Activated CD4-positive, alpha-beta T cell treated with anti-CD3 and anti-CD28 coated beads, Interleukin-2, Interleukin-6, amounts not matched to agents 100 ng/mL and 50 ng/mL, durations not matched to agents 16 hours and 8 hours (primary cell): ENCODE measurements around the gene FMN2.
"Not testable (repeated sequence)": the region's sequence is repeated elsewhere in the genome, so short reads cannot be mapped to it uniquely, and the experiment has no call there.

ENCODE experiments used
- DNase-seq: peaks from one replicate; pipeline ENCODE4 v3.0.0-alpha.2; 2020

The FMN2 gene

GRCh38 chr1:240322943-240323342 lies 231.3 kb downstream of the FMN2 start:
- DNase-seq = no peak

DNA sequence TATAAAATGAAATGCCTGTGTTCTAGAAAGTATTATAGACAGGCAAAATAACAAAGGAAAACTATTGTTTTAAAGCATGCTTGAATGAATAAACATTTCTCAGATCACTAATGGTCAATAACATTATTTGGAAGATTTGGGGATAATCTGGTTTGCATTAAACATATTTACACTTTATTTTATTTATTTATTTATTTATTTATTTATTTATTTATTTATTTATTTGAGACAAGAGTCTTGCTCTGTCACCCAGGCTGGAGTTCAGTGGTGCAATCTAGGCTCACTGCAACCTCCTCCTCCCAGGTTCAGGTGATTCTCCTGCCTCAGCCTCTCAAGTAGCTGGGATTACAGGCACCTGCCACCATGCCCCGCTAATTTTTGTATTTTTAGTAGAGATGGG lies 236.7 kb downstream of the FMN2 start:
- not testable (repeated sequence) for DNase-seq

DNA sequence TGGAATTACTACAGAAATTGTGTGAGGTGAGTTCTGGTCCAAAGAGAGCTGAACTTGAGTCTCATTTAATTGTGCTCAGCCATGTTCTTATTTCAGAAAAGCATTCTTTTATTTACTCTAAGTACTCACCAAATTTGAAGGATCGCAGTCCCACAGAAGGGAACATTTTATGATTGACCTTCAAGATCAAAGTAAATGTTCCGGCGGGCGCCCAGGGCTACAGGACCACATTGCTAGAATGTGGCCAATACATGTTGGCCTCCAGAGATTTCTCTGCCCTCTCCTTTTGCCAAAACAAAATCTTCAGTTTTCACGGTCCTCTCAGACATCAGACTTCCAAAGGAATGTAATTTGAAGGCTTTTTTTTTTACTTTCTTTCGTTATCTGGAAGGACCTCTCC lies 237.8 kb downstream of the FMN2 start:
- no peak for DNase-seq

- no peak for DNase-seq
Measured at GRCh38 chr1:240332672-240333071, 241.0 kb downstream of the FMN2 start.

DNA sequence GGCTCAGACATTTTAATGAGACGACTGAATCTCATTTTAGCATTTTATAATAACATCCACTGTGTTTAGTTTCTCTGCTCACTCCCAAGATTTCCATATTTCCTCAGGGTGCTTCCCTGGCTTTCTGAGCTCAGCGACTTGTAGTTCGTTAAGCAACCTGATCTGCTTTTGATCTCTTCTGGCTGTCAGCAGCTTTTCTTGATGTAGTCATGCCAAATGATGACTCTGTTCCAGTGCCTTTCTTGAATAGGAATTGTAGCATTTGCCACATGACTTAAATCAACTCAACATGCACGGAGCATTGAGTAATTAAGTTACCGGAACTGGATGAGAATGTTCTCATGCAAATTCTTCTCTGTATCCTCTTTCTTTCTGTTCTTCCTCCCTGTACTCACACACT lies 246.1 kb downstream of the FMN2 start:
- no peak for DNase-seq

GRCh38 chr1:240338837-240339236 lies 247.2 kb downstream of the FMN2 start:
- no peak for DNase-seq

DNA sequence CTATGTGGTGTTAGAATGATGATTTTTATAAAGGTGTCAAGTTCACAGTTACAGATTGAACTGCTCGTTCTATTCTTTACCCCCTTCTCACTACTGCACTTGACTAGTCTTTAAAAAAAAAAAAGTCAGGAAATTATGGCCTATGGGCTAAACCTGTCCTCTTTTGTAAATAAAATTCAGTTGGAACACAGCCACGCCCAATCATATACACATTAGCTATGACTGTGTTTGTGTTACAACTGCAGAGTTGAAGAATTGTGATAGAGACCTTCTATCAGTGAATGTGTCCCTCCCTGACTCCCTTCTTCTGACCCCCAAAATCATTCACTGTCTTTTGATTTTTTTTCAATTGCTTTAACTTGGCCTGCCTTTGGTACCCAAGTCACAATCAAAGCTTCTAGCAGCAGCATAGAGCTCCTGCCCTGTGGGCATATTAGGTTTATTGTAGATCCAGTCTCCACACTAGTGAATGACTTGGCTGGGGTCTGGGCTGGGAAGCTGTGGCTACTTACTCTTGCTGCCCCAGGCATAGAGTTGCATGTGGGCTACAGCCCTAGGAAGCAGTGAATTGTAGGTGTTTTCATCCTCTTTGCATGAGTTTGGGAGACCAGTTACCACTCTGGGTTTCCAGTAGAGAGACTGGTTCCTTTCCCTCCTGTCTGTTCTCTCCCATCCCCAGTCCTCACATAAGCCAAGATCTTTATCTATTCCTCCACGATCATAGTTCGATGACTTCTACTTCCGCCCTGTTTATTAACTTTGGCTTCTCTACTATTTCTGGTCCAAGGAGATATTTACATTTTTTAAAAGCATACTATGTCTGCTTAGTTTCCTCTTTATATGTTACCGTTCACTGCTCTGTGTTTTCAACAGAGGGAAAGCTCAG lies 249.9 kb downstream of the FMN2 start:
- DNase-seq = no peak

DNA sequence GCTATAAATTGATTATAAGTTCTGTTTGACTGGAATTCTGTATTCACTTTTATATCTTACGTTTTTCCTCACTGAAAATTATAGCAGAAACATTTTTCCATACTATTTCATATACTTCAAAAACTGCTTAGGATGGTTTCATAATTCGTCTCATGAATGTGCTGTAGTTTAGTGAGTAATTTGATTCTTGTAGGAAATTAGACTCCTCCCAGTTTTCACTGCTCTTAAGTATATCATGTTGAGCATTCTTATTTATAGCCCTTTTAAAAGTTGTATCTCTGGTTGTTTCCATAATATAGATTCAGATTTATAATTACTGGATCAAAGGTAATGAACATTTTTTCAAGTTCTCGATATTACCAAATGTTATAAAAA lies 250.6 kb downstream of the FMN2 start:
- no peak for DNase-seq

GRCh38 chr1:240343045-240343444 lies 251.4 kb downstream of the FMN2 start:
- DNase-seq = no peak

DNA sequence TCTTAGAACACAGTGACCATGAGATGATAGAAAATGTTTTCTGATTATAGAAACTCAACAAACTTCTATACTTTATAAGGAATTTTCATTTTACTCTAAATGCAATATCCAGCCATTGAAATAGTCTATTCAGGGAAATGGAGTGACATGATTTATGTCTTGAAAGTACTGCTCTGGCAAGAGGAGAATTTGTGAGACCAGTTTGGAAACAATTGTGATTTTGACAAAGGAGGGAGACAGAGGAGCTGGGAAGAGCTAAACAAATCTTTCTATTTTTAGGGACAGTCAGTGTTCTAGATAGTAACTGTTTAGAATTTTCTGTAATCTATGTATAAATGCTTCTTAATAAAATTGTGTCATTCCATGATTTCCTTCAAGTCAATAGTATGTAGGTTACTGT lies 252.3 kb downstream of the FMN2 start:
- DNase-seq = no peak

- no peak for DNase-seq
Measured at GRCh38 chr1:240344918-240345317, 253.2 kb downstream of the FMN2 start.

GRCh38 chr1:240349695-240350094 lies 258.0 kb downstream of the FMN2 start:
- no peak for DNase-seq

- DNase-seq = no peak
Measured at GRCh38 chr1:240350910-240351331, 259.2 kb downstream of the FMN2 start.

GRCh38 chr1:240351690-240352089 lies 260.0 kb downstream of the FMN2 start:
- DNase-seq = no peak

- DNase-seq = no peak
Measured at GRCh38 chr1:240352769-240353168, 261.1 kb downstream of the FMN2 start.

DNA sequence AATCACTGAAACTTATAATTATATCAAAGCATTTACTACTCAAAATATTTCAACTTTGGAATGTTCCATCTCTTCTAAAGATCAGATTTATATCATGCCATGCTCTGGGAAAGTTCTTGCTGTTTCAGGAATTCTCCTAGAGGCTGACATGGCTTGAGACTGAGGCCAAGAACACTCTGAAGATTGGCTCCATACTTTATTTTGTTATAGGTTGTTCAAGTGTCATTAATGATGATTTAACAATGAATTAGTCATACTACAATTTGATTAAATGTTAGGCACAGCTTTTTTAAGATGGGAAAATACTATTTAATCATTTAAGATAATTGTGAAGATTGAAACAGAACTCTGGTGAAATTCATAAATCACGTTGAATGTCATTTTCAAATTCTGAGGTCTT lies 264.9 kb downstream of the FMN2 start:
- DNase-seq = no peak

DNA sequence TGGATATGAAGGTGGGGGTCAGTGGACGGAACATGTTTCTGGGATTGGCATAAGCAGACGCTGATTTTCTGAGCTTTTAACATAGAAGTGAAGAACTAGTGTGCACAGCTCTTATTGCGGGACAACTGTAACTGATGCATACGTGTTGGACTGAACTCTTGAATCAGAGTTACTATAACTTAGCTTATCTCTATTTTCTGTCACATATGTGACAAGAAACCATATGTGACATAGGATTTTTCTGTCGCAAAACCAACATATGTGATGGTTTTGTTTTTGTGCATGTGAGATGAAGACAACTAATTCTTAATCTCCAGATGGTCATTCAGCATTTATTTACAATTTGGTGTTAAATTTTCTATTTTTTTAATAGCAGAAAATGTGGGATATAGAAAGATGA lies 270.4 kb downstream of the FMN2 start:
- no peak for DNase-seq

- DNase-seq = no peak
Measured at GRCh38 chr1:240362826-240363225, 271.1 kb downstream of the FMN2 start.

- DNase-seq = no peak
Measured at GRCh38 chr1:240363315-240363714, 271.6 kb downstream of the FMN2 start.

- no peak for DNase-seq
Measured at GRCh38 chr1:240363914-240364313, 272.2 kb downstream of the FMN2 start.

DNA sequence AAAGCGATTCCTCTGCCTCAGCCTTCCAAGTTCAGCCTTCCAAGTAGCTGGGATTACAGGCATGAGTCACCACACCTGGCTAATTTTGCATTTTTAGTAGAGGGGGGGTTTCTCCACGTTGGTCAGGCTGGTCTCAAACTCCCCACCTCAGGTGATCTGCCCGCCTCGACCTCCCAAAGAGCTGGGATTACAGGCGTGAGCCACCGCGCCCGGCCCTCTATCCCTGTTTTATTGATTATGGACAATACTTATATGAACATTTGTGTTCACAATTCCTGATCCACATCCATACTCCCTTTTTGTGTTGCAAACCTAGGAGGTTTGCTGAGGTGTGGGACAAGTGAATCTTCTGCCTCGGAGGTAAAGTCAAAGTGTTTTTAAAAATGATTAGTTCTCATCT lies 275.0 kb downstream of the FMN2 start:
- no peak for DNase-seq

GRCh38 chr1:240385551-240385950 lies 293.9 kb downstream of the FMN2 start:
- DNase-seq = no peak

DNA sequence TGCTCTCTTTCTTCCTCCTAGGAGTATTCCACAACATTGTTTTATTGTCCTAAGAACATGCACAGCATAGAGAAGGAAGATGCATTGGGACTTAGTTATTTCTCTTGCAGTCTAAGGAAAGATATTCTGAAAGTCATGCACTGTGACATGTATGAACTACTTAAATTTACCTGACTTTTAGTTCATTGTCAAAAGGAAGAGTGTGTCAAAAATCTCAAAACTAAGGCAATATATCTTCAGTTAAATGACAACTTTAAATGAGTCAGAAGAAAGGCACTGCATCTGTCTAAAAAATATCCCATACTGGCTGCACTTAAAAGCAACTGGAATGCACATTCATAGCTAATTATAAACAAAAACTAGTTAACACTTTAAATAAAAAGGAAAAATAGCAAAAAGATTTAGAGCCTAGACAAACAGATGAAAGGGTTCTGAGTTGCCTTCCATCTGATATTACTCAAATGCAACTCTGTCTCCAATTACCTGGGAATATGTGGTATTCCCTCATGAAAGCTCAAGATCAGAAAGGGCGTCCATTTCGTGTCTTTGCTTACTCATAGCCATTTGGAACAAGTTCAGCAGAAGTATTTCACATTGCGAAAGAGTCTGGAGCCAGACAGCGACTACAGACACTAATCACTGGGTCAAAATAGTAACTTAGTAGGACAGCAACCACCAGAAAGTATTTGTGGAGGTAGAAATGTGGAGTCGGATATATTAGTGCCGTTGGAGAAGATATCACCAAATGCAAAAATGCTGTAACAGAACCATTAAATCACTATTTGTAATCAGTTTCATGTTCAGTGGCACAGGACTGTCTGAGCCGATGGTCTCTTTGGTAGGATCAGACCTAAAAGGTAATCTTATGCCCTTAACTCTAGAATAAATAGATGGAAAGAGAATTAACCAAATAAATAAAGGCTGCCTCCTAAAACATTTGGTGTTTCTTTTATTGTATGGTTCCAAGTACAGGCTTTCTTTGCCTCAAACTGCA lies 294.6 kb downstream of the FMN2 start:
- no peak for DNase-seq

DNA sequence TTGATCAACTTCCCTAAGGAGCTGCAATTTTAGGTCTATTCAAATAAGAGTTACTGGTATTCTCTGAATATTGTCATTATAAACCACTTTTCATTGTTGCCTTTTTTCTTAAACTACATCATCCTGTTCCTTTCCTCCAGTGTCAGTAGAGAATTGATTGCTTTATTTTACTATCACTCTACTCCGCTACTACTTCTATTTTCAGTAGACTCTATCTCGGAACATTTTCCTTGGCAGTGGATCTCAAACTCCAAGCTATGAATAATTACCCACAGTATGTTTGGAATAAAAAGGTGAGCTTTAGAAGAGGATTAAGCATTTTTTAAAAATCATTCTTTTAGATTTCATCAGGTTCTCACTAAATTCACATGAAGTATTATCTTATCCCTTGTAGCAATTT lies 295.4 kb downstream of the FMN2 start:
- no peak for DNase-seq
